ENCODE data around the gene DNAL1. TPM values are rescaled to one million over a fixed set of nuclear protein-coding genes. Genes with fewer than 3 reads are reported as not detected.

DNAL1 gene
- polyA plus RNA-seq, 2 of the 4 experiments (the other 2 are of a cell fraction) = 8.3 to 16.3 TPM

DNA sequence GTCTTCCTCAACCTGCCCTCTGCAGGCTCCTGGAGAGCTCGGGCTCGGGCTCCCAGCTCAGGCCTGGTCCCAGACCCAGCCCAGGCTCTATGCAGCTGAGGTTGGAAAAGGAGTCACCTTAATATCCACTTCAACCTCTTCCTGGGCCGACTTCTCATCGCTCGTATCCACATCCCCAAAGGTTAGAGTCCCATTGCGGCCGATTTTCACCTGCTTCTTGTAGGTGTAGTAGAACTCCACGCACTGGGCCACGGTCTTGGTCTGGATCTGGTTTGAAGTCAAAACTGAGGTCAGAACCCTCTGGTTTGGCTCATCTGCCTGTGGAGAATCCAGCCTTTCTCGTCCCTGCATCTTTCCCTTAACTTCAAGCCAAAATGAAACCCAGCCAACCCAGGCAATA is 77.8 kb downstream of the DNAL1 start:
- WGBS (ENCODE audit: missing lambda C conversion rate) = 92% methylated on average over 10 of the region's 10 CpGs

DNA sequence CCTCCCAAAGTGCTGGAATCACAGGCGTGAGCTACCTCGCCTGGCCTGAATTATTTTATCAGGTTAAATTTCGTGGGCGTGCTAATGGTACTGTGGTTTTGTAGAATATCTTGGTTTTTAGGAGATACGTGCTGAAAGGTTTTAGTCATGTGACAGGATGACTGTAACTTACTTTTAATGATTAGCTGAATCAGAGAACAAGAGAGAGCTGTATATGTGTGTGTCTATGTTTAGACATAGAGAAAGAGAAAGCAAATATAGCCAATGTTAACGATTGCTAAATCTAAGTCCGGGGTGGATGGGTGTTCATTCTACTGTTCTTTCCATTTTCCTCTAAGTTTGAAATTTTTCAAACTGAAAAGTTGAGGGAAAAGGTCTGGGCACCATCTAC is 78.6 kb downstream of the DNAL1 start:
- WGBS (ENCODE audit: missing lambda C conversion rate) = 71% methylated on average over 7 of the region's 7 CpGs
- TF ChIP-seq ZNF302 (CRISPR knock-in tag; IDR thresholded peaks at IDR 0.05) (no peak), JUNB (IDR thresholded peaks at IDR 0.05) (no peak), TP53 (CRISPR knock-in tag; IDR thresholded peaks at IDR 0.05) (no peak), HOXB13 (CRISPR knock-in tag; IDR thresholded peaks at IDR 0.05; ENCODE audit: low read depth) (no peak)
- TF ChIP-seq, protein P1, sequence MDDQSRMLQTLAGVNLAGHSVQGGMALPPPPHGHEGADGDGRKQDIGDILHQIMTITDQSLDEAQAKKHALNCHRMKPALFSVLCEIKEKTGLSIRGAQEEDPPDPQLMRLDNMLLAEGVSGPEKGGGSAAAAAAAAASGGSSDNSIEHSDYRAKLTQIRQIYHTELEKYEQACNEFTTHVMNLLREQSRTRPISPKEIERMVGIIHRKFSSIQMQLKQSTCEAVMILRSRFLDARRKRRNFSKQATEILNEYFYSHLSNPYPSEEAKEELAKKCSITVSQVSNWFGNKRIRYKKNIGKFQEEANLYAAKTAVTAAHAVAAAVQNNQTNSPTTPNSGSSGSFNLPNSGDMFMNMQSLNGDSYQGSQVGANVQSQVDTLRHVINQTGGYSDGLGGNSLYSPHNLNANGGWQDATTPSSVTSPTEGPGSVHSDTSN (IDR thresholded peaks at IDR 0.05) = no peak
- TF ChIP-seq, protein P2, sequence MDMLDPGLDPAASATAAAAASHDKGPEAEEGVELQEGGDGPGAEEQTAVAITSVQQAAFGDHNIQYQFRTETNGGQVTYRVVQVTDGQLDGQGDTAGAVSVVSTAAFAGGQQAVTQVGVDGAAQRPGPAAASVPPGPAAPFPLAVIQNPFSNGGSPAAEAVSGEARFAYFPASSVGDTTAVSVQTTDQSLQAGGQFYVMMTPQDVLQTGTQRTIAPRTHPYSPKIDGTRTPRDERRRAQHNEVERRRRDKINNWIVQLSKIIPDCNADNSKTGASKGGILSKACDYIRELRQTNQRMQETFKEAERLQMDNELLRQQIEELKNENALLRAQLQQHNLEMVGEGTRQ (IDR thresholded peaks at IDR 0.05) = peak; percentile 43; the same call in 1 of the 2 replicates
- Histone ChIP-seq H3K4me3 (no peak overlapping the region), H3K4me1 (peaks cover 51% of the 10 kb centered on the region), H3K27ac (peak overlapping the region; percentile 68 to 81), H3K4me2 (peak overlapping the region; percentile 70), H3K9me3 (no peaks in the 10 kb centered on the region)
- DNase-seq (ENCODE audit: low read depth in 1 of 2, low spot score in 1 of 2) (no peak), ATAC-seq (no peak), FAIRE-seq (no peak)
- POLR2A ChIA-PET = interaction anchor here (0.8 to 3.4 kb wide), 7 partner anchors 9 to 163 kb away, joined by 3 to 29 read pairs (median 4); partner anchors contain the start of genes PNMA1, PTGR2 and ZNF410
- CTCF ChIA-PET = interaction anchor here (0.9 to 16.0 kb wide), 11 partner anchors 10 to 216 kb away, joined by 3 to 210 read pairs (median 6); partner anchors contain the start of genes DNAL1 and PTGR2

More for the DNA sequence above, 77.8 kb downstream of the DNAL1 start:
- no peak for FAIRE-seq
- DNase-seq (ENCODE audit: low read depth in 1 of 2, low spot score in 1 of 2) = no peak
- Histone ChIP-seq H3K4me2 (no peak overlapping the region), H3K4me3 (no peak overlapping the region), H3K4me1 (peaks cover 46% of the 10 kb centered on the region), H3K9me3 (no peaks in the 10 kb centered on the region), H3K27ac (peak overlapping the region in 1 of 2 experiments; percentile 81; a peak in 3 of 6 replicates)
- no peak for ATAC-seq
- no peak for TF ChIP-seq JUN (IDR thresholded peaks at IDR 0.05)
- no peak for TF ChIP-seq ZSCAN20 (CRISPR knock-in tag; IDR thresholded peaks at IDR 0.05)
- no peak for TF ChIP-seq NFE2L2 (conservative IDR thresholded peaks at IDR 0.05; ENCODE audit: low read length)
- TF ChIP-seq HOXB13 (CRISPR knock-in tag; IDR thresholded peaks at IDR 0.05; ENCODE audit: low read depth) = no peak
- no peak for TF ChIP-seq CBX2 (IDR thresholded peaks at IDR 0.05; ENCODE audit: borderline replicate concordance, low read depth)
- no peak for TF ChIP-seq FOSB (CRISPR knock-in tag; IDR thresholded peaks at IDR 0.05)
- ChIA-PET CTCF (interaction anchor here (1.7 to 16.0 kb wide), 5 partner anchors 11 to 105 kb away, joined by 5 to 210 read pairs (median 138); a partner anchor contains a TSS), POLR2A (interaction anchor here (3.4 kb wide), 1 partner anchor 9 kb away, joined by 29 read pairs; the partner anchor contains the start of gene PNMA1)

DNA sequence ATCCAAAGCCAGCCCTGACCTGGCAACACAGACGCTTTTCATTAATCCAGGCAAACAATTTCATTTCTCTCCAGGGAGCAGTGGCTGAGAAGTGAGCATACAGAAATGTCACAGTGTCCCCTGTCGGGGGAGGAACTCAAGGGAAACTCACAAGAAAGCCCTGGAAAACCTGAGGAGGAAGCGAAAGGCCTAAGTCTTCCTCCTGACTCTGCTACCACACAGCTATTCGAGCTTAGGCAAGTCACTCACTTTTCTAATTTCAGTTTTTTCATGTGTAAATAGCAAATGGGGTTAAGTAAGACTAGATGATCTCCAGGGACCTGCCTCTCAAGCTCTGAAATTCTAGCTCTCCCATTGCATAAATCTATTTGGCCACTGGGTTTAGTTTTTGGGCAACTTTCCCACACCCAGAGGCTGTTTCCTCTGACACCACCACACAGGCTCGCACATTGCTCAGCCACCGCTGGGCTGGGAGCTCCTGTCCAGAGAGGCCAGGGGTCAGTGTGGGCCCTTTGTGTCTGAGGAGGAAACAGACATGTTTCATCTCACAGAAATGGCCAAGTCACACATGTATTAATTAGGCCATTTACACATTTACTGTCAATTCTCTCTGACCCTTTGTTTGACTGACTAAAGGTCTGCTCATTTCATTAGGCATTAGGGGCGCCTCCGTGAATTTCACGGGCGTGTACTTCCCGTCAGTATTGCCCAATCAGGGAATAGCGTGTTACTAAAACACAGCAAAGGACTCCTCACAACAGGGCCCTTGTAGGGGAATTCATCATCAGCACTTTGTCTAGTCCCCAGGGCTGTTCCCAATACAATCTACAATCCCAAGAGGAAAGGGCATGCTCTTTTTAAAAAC is 79.2 kb downstream of the DNAL1 start:
- ChIA-PET POLR2A (interaction anchor here (0.8 to 3.4 kb wide), 7 partner anchors 10 to 163 kb away, joined by 3 to 29 read pairs (median 4); partner anchors contain the start of genes PNMA1, PTGR2 and ZNF410), CTCF (interaction anchor here (0.9 to 16.0 kb wide), 14 partner anchors 9 to 216 kb away, joined by 3 to 210 read pairs (median 5); partner anchors contain the start of genes DNAL1 and PTGR2)
- Histone ChIP-seq H3K9me3 (no peaks in the 10 kb centered on the region), H3K27ac (peak overlapping the region; percentile 68 to 81), H3K4me3 (no peak overlapping the region), H3K4me1 (peaks cover 56% of the 10 kb centered on the region), H3K4me2 (peak overlapping the region; percentile 70)
- 17% methylated on average over 12 of the region's 12 CpGs for WGBS (ENCODE audit: missing lambda C conversion rate)
- peak; percentile 71 to 83 for ATAC-seq
- no peak for FAIRE-seq
- peak; percentile 74 to 78 for DNase-seq (ENCODE audit: low read depth in 1 of 2, low spot score in 1 of 2)
- TF ChIP-seq RFX5 (IDR thresholded peaks at IDR 0.05) = no peak
- no peak for TF ChIP-seq RCOR1 (IDR thresholded peaks at IDR 0.05; ENCODE audit: low read depth, low read length)
- no peak for TF ChIP-seq NFE2L2 (conservative IDR thresholded peaks at IDR 0.05; ENCODE audit: low read length)
- TF ChIP-seq, protein P3, sequence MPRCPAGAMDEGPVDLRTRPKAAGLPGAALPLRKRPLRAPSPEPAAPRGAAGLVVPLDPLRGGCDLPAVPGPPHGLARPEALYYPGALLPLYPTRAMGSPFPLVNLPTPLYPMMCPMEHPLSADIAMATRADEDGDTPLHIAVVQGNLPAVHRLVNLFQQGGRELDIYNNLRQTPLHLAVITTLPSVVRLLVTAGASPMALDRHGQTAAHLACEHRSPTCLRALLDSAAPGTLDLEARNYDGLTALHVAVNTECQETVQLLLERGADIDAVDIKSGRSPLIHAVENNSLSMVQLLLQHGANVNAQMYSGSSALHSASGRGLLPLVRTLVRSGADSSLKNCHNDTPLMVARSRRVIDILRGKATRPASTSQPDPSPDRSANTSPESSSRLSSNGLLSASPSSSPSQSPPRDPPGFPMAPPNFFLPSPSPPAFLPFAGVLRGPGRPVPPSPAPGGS (IDR thresholded peaks at IDR 0.05) = 0 out of 3 replicates have a peak, but pooled peaks have one; percentile 20
- TF ChIP-seq POLR2A (IDR thresholded peaks at IDR 0.05; ENCODE audit: low read length) = no peak
- no peak for TF ChIP-seq NPAS2 (CRISPR knock-in tag; IDR thresholded peaks at IDR 0.05; ENCODE audit: borderline replicate concordance)
- TF ChIP-seq, protein P4, sequence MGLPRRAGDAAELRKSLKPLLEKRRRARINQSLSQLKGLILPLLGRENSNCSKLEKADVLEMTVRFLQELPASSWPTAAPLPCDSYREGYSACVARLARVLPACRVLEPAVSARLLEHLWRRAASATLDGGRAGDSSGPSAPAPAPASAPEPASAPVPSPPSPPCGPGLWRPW (IDR thresholded peaks at IDR 0.05) = no peak
- TF ChIP-seq MAZ (IDR thresholded peaks at IDR 0.05; ENCODE audit: borderline replicate concordance, low read depth, low read length) = no peak
- TF ChIP-seq, protein P1 (IDR thresholded peaks at IDR 0.05) = no peak
- TF ChIP-seq ZC3H11A (IDR thresholded peaks at IDR 0.05) = no peak
- TF ChIP-seq KDM1A (IDR thresholded peaks at IDR 0.05; ENCODE audit: low read depth) = no peak
- TF ChIP-seq FOXS1 (CRISPR knock-in tag; IDR thresholded peaks at IDR 0.05) = no peak
- peak; percentile 47 to 87; a peak in 3 of 4 replicates for TF ChIP-seq CEBPB (IDR thresholded peaks at IDR 0.05)
- no peak for TF ChIP-seq HEYL (CRISPR knock-in tag; IDR thresholded peaks at IDR 0.05)
- TF ChIP-seq MAFK (IDR thresholded peaks at IDR 0.05; ENCODE audit: partially characterized antibody) = no peak
- no peak for TF ChIP-seq EP300 (IDR thresholded peaks at IDR 0.05)
- TF ChIP-seq RNF2 (IDR thresholded peaks at IDR 0.05; ENCODE audit: borderline replicate concordance, low read depth) = no peak
- TF ChIP-seq GATA3 (IDR thresholded peaks at IDR 0.05; ENCODE audit: borderline replicate concordance) = no peak
- TF ChIP-seq CHD2 (IDR thresholded peaks at IDR 0.05; ENCODE audit: low read length, partially characterized antibody) = no peak

All from A549 (cell line).